ENCODE results near the gene ECHS1.

The ECHS1 gene

DNA sequence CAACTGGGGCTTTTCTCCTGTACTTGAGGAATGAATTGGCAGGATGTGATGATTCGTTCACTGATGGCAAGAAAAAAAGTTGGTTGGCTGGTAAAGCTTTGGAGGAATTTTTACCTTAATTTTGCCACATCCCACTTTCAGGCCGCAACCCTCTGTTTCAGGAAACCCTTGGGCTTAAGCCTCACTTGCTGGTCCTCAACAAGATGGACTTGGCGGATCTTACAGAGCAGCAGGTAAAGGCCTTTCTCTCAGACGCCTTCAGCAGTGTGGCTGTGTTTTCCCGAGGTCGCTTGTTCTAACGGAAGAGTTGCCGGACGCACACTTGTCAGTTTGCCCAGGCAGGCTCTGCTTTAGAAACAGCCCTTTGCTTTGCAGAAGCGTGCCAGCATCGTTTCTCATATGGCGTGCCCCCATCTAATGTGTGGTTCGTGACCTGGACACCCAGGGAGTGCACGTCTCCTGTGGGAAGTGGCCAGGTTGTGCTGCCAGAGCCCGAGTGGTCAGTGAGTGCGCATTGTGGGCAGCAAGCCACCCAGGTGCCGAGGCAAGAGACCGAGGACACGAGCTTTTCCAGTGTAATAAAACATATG lies 23.0 kb upstream of the ECHS1 start:
- Histone ChIP-seq H3K4me1 (ENCODE audit: control insufficient read depth, insufficient read depth, low read length) (no peaks in the 10 kb centered on the region), H3K27me3 (ENCODE audit: control insufficient read depth, insufficient read depth, low read length) (no peaks in the 10 kb centered on the region), H3K27ac (ENCODE audit: low read depth, low read length) (no peak overlapping the region), H3K9me3 (ENCODE audit: control insufficient read depth, insufficient read depth, low read depth, low read length) (no peaks in the 10 kb centered on the region), H3K36me3 (ENCODE audit: control insufficient read depth, insufficient read depth, low read length) (peaks cover 53% of the 10 kb centered on the region), H3K9ac (ENCODE audit: low read length) (no peak overlapping the region), H3K4me3 (ENCODE audit: low read depth, low read length) (no peak overlapping the region)

DNA sequence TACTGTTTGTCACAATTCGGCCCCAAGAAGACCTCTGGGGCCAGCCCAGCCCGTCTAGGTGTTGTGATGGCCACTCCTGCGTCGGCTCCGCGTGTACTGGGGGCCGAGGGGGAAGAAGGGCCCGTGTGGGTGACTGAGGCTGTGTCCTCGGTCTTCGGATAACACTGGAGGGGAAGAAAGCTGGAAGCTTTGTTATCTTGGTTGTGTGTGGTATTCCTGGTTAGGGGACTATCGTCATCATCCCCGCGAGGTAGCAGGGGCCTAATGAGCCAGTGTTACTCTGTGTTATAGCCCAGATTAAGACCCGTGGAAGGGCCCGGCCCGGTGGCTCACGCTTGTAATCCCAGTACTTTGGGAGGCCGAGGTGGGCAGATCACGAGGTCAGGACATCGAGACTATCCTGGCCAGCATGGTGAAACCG lies 21.7 kb upstream of the ECHS1 start:
- Histone ChIP-seq H3K4me3 (ENCODE audit: low read depth, low read length) (peak overlapping the region; percentile 90), H3K27me3 (ENCODE audit: control insufficient read depth, insufficient read depth, low read length) (no peaks in the 10 kb centered on the region), H3K4me1 (ENCODE audit: control insufficient read depth, insufficient read depth, low read length) (no peaks in the 10 kb centered on the region), H3K9me3 (ENCODE audit: control insufficient read depth, insufficient read depth, low read depth, low read length) (no peaks in the 10 kb centered on the region), H3K9ac (ENCODE audit: low read length) (peak overlapping the region; percentile 90), H3K27ac (ENCODE audit: low read depth, low read length) (peak overlapping the region; percentile 89), H3K36me3 (ENCODE audit: control insufficient read depth, insufficient read depth, low read length) (peaks cover 41% of the 10 kb centered on the region)

DNA sequence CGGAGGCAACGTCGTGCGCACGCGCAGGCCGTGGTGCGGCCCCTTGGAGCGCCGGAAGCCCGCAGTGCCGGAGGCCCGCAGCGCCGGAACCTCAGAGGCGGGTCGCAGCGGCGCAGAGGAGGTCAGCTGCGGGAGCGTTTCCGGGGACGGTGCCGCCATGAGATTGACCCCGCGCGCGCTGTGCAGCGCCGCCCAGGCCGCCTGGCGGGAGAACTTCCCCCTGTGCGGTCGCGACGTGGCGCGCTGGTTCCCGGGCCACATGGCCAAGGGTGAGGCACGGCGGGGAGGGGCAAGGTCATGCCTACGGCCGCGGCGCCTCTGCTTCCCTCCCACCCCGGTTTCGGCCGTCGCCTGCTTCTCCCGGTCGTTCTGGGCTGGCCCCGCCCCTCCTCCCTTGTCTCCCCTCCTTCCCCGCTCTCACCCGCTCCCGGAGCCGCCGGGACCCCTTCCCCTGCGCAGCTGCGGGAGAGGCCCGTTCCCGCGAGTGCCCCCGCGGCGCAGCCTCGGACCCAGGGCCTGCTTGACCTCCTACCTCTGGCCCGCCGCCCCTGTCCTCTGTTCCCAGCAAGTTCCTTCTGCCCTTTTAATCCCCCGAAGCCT lies 21.0 kb upstream of the ECHS1 start, which contains the start of gene MTG1:
Gene MTG1, plus strand, starts transcription at position 94 of the 600 bp plus-strand sequence. Its CDS starts 64 bp downstream, at position 158.
- Histone ChIP-seq H3K9me3 (ENCODE audit: control insufficient read depth, insufficient read depth, low read depth, low read length) (no peaks in the 10 kb centered on the region), H3K36me3 (ENCODE audit: control insufficient read depth, insufficient read depth, low read length) (peaks cover 35% of the 10 kb centered on the region), H3K4me1 (ENCODE audit: control insufficient read depth, insufficient read depth, low read length) (no peaks in the 10 kb centered on the region), H3K9ac (ENCODE audit: low read length) (peak within 1 kb of the TSS; percentile 90), H3K27ac (ENCODE audit: low read depth, low read length) (peak within 1 kb of the TSS; percentile 89), H3K27me3 (ENCODE audit: control insufficient read depth, insufficient read depth, low read length) (no peaks in the 10 kb centered on the region), H3K4me3 (ENCODE audit: low read depth, low read length) (peak within 1 kb of the TSS; percentile 90)

DNA sequence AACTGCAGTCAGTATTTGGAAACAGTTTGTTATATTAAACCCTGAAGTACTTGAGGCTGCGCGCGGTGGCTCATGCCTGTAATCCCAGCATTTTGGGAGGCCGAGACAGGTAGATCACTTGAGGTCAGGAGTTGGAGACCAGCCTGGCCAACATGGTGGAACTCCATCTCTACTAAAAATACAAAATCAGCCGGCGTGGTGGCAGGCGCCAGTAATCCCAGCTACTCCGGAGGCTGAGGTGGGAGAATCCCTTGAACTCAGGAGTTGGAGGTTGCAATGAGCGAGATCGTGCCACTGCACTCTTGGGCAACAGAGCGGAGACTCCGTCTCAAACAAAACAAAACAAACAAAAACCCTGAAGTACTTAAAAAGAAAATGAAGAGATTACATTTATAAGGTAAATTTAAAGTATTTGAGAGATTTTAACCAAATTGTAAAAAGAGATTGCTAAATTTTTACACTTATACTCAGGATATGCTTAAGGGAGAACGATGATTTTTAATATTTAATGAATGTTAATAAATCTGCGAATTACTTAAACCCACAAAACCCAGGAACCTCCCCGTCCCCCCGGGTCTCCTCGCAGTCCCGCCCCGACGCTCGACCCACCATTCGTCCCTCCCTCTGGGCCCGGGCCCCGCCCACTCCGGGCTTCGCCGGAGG lies 20.4 kb upstream of the ECHS1 start:
- Histone ChIP-seq H3K36me3 (ENCODE audit: control insufficient read depth, insufficient read depth, low read length) (peaks cover 28% of the 10 kb centered on the region), H3K4me3 (ENCODE audit: low read depth, low read length) (peak overlapping the region; percentile 48)

GRCh38 chr10:133391761-133392518 lies 18.8 kb upstream of the ECHS1 start:
- H3K36me3 ChIP-seq (ENCODE audit: control insufficient read depth, insufficient read depth, low read length), result peaks cover 15% of the 10 kb centered on the region
- H3K4me1 ChIP-seq (ENCODE audit: control insufficient read depth, insufficient read depth, low read length), result no peaks in the 10 kb centered on the region
- no peak overlapping the region for H3K27ac ChIP-seq (ENCODE audit: low read depth, low read length)

More for the DNA sequence above, 20.4 kb upstream of the ECHS1 start:
- no peak overlapping the region for H3K27ac ChIP-seq (ENCODE audit: low read depth, low read length)
- H3K9me3 ChIP-seq (ENCODE audit: control insufficient read depth, insufficient read depth, low read depth, low read length), result no peaks in the 10 kb centered on the region
- no peaks in the 10 kb centered on the region for H3K4me1 ChIP-seq (ENCODE audit: control insufficient read depth, insufficient read depth, low read length)
- H3K9ac ChIP-seq (ENCODE audit: low read length), result no peak overlapping the region
- no peaks in the 10 kb centered on the region for H3K27me3 ChIP-seq (ENCODE audit: control insufficient read depth, insufficient read depth, low read length)

DNA sequence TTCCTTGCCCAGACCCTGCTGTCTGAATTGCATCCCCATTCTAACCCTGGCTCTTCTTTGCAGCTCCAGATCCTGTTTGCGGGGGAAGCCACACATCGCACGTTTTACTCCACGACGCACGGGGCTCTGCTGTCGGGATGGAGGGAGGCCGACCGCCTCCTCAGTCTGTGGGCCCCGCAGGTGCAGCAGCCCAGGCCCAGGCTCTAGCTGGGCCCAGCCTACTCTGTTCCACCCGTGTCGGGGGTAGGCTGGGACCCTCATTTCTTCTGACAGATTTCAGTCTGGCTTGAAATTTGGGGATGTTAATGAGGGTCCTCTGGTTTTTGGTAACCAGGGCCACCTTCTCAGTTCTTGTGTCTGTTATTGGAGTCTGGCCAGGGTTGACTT lies 18.1 kb upstream of the ECHS1 start:
- no peaks in the 10 kb centered on the region for H3K4me1 ChIP-seq (ENCODE audit: control insufficient read depth, insufficient read depth, low read length)
- no peaks in the 10 kb centered on the region for H3K27me3 ChIP-seq (ENCODE audit: control insufficient read depth, insufficient read depth, low read length)
- no peaks in the 10 kb centered on the region for H3K9me3 ChIP-seq (ENCODE audit: control insufficient read depth, insufficient read depth, low read depth, low read length)
- H3K9ac ChIP-seq (ENCODE audit: low read length), result no peak overlapping the region
- H3K36me3 ChIP-seq (ENCODE audit: control insufficient read depth, insufficient read depth, low read length), result peaks cover 9% of the 10 kb centered on the region
- H3K27ac ChIP-seq (ENCODE audit: low read depth, low read length), result no peak overlapping the region
- no peak overlapping the region for H3K4me3 ChIP-seq (ENCODE audit: low read depth, low read length)

More at GRCh38 chr10:133391761-133392518, 18.8 kb upstream of the ECHS1 start:
- H3K9me3 ChIP-seq (ENCODE audit: control insufficient read depth, insufficient read depth, low read depth, low read length), result no peaks in the 10 kb centered on the region
- H3K9ac ChIP-seq (ENCODE audit: low read length), result no peak overlapping the region
- no peaks in the 10 kb centered on the region for H3K27me3 ChIP-seq (ENCODE audit: control insufficient read depth, insufficient read depth, low read length)
- H3K4me3 ChIP-seq (ENCODE audit: low read depth, low read length), result no peak overlapping the region

DNA sequence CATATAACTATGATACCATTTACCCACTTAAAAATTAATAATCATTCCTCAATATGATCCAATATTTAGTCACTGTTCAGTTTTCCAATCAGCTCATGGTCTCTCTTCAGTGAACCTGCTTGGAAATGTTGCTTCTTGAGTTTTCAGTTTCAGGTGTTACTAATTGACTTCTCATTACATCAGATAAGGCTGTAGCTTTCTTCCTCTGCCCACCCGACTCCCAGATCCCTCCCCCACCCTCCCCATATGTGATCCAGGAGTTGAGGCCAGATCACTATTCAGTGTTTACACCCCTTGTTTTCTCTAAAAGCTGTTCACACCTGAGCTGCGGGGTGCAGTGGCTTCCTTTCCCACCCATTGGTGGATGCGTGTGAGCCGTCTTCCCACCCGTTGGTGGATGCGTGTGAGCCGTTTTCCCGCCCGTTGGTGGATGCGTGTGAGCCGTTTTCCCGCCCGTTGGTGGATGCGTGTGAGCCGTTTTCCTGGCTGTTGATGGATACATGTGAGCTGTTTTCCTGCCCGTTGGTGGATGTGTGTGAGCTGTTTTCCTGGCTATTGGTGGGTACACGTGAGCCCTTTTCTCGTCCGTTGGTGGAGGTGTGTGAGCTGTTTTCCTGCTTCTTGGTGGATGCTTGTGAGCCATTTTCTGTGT lies 17.6 kb upstream of the ECHS1 start:
- H3K27ac ChIP-seq (ENCODE audit: low read depth, low read length), result no peak overlapping the region
- no peaks in the 10 kb centered on the region for H3K9me3 ChIP-seq (ENCODE audit: control insufficient read depth, insufficient read depth, low read depth, low read length)
- peaks cover 3% of the 10 kb centered on the region; the same call in 1 of the 2 replicates for H3K36me3 ChIP-seq (ENCODE audit: control insufficient read depth, insufficient read depth, low read length)
- no peaks in the 10 kb centered on the region for H3K27me3 ChIP-seq (ENCODE audit: control insufficient read depth, insufficient read depth, low read length)
- H3K4me1 ChIP-seq (ENCODE audit: control insufficient read depth, insufficient read depth, low read length), result no peaks in the 10 kb centered on the region
- no peak overlapping the region for H3K4me3 ChIP-seq (ENCODE audit: low read depth, low read length)
- H3K9ac ChIP-seq (ENCODE audit: low read length), result no peak overlapping the region

- no peak overlapping the region for H3K4me3 ChIP-seq (ENCODE audit: low read depth, low read length)
- no peak overlapping the region for H3K27ac ChIP-seq (ENCODE audit: low read depth, low read length)
- no peaks in the 10 kb centered on the region for H3K4me1 ChIP-seq (ENCODE audit: control insufficient read depth, insufficient read depth, low read length)
- no peaks in the 10 kb centered on the region for H3K27me3 ChIP-seq (ENCODE audit: control insufficient read depth, insufficient read depth, low read length)
- H3K36me3 ChIP-seq (ENCODE audit: control insufficient read depth, insufficient read depth, low read length), result 0 out of 2 replicates have a peak, but pooled peaks cover 3% of the 10 kb centered on the region
- no peak overlapping the region for H3K9ac ChIP-seq (ENCODE audit: low read length)
- no peaks in the 10 kb centered on the region for H3K9me3 ChIP-seq (ENCODE audit: control insufficient read depth, insufficient read depth, low read depth, low read length)
Measured at GRCh38 chr10:133388973-133389818, 16.0 kb upstream of the ECHS1 start.

DNA sequence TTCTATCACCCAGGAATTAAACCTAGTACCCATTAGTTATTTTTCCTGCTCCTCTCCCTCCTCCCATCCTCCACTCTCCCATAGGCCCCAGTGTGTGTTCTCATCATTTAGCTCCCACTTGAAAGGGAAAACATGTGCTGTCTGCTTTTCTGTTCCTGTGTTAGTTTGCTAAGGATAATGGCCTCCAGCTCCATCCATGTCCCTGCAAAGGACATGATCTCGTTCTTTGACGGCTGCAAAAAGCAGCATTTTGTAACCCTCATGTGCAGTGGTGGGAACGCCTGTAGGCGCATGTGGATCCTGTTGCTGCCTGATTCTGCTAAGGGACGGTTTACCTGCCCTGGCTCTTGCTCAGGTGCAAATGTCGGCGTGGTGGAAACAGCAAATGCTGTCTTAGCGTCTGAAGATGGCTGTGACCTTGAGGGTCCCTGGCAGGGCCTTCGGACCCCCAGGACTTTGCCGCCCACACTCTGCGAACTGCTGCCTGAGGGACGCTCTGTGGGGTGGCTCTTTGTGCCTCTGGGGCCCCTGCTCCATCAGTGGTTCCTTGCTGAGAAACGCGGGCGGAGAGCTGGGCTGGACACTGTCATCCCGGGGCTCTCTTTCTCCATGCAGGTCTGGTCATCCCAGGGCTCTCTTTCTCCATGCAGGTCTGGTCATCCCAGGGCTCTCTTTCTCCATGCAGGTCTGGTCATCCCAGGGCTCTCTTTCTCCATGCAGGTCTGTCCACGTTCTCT lies 15.2 kb upstream of the ECHS1 start:
- H3K27me3 ChIP-seq (ENCODE audit: control insufficient read depth, insufficient read depth, low read length), result no peaks in the 10 kb centered on the region
- H3K9ac ChIP-seq (ENCODE audit: low read length), result no peak overlapping the region
- H3K4me1 ChIP-seq (ENCODE audit: control insufficient read depth, insufficient read depth, low read length), result no peaks in the 10 kb centered on the region
- 0 out of 2 replicates have a peak, but pooled peaks cover 3% of the 10 kb centered on the region for H3K36me3 ChIP-seq (ENCODE audit: control insufficient read depth, insufficient read depth, low read length)
- no peak overlapping the region for H3K27ac ChIP-seq (ENCODE audit: low read depth, low read length)
- H3K4me3 ChIP-seq (ENCODE audit: low read depth, low read length), result no peak overlapping the region
- no peaks in the 10 kb centered on the region for H3K9me3 ChIP-seq (ENCODE audit: control insufficient read depth, insufficient read depth, low read depth, low read length)
